HT-29 (cell line): ENCODE measurements around the gene KCNIP4. TPM values are rescaled to one million over a fixed set of nuclear protein-coding genes. Genes with fewer than 3 reads are reported as not detected.
"Not testable (repeated sequence)": the region's sequence is repeated elsewhere in the genome, so short reads cannot be mapped to it uniquely, and the experiment has no call there.

Experiments used
- DNase-seq: peaks from one replicate; pipeline ENCODE4 v3.0.0-alpha.2; 2015; ENCODE audit warnings: low spot score
- total RNA-seq: library from RNA; depleted of rRNA; stranded (reverse); fragments of >200 nt; shearing (Covaris generic); gene quantifications from 2 replicates; pipeline ENCODE4 v1.2.3, GENCODE V29; 2014

Gene KCNIP4
- total RNA-seq, 1 experiment from 2014 or later = not detected

DNA sequence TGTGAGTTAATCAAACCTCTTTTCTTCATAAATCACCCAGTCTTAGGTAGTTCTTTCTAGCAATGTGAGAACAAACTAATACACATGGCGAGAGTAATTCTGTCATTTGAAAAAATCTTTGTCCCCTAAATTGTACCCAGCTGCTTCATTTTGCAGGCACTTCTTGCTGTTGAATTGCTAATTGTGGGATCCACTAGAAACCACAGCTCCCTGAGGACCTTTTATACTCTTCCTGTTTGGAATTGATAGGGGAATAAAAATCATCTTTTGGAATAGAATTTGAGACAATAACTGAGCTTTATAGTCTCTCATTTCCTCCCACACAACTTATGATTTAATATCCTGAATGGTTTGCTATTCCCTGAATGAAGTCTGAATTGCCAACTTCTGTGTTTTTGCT is 1078.1 kb downstream of the KCNIP4 start:
- no peak for DNase-seq

DNA sequence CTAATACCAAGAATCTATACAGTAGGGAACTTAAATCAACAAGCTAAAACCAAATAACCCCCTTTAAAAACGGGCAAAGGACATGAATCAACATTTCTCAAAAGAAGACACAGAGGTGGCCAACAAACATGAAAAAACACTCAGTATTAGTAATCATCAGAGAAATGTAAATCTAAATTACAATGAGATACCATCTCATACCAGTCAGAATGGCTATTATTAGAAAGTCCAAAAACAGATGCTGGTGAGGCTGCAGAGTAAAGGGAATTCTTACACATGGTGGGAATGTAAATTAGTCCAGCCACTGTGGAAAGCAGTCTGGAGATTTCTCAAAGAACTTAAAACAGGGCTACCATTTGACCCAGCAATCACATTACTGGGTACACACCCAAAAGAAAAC is 1080.5 kb downstream of the KCNIP4 start:
- DNase-seq = no peak

DNA sequence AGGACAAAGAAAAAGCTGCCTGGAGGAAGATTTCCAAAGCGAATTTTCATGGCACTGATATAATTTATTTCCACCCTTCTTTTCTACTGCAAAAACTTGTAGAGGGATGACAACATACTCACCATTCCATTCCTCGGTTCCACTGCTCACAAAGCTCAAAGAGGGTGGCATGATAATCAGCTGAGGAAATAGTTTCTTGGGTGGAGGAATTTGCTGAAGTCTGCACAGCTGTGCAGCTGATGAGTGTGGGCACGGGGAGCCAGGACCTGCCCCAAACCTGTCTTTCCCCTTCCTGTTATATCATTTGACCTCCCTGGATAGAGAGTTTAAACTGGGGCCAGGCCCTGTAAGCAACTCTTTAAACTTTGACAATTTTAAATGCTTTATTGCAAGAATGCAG is 1087.7 kb downstream of the KCNIP4 start:
- DNase-seq = no peak

DNA sequence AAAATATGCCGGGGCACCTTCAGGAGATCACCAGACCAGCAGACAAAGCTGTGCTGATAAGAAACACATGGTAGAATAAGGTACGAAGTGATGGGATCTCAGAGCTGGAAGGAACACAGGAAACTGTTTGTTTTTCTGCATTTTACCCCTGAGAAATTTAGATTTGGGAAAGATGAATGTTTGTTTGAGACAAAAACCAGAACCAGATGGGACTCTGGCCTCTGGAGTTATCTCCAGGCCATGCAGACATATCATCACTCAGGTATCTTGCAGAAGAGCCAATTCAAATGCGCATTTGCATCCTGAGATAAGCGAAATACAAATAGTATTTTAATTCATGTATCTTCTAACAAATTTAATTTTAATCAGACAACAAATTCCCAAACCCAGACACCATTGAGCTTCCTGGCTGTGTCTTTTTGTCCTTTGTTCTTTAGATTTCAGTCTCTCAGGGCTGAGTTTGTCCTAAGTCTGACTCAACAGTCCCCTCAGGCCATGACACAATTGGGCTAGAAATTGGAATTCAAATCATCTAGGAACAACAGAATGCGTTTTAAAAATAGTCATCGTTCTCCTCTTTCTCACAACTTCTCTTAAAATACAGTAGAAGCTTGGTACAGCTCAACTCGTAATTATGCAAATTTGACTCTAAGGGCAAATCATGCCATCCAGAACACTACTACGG is 1089.3 kb downstream of the KCNIP4 start:
- no peak for DNase-seq

DNA sequence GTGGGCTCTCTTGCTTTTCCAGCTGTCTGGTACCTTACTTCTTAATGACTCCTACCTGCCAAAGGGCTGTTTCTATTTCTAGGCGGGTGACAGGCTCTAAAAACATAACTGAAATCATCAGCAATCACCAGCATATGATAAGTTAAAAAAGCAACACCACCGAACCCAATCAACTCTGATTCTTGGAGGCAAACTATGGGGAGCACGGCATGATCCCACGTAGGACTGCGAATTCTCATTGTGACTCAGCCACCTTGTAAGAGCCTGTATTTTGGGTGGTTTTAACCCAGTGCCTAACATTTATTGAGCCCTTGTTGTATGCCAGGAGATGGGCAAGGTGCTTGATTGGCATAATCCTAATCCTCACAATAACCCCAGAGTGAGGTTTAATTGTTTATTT is 1091.5 kb downstream of the KCNIP4 start:
- DNase-seq = no peak

DNA sequence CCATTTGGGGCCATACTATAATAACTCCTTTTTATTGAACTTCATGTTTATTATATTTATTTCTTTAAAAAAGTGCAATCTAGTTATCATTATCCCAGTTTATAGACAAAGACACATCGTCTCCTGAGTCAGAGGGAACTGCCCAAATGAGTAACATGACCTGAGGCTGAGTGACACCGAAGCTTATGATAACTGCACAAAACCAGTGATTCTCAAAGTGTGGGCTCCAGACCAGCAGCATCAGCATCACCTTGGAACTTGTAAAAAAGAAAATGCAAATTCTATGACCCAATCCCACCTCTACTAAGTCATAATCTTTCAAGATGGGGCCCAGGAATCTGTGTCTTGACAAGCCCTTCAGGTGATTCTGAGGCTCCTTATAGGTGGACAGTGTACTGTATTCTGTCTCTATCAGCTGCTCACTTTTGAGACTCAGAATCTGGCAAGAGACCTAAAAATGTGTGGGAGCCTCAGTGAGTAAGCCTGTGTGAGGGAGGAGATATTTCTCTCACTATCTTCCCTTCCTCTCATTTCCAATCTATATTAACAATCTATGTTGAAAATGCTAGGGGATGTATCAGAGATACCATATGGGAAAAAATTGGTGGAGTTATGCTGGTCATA is 1101.3 kb downstream of the KCNIP4 start:
- no peak for DNase-seq

DNA sequence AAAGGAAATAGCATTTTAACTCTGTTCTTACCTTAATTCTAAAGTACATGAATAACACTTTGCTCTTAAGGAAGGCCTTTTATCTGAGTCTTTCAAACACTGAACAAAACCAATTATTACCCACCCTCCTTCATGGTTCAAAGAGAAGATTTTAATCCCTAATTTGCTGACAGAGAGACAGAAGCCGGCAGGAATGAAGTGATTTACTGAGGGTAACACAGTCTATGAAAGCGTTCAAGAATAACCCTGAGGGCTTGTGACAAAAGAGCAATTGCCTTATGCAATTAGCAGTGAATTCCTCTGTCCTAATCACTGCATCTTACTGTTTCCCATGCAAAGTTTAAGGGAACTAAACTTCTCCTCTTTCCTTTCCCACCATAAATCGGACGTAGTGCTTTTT is 1104.3 kb downstream of the KCNIP4 start:
- DNase-seq = no peak

DNA sequence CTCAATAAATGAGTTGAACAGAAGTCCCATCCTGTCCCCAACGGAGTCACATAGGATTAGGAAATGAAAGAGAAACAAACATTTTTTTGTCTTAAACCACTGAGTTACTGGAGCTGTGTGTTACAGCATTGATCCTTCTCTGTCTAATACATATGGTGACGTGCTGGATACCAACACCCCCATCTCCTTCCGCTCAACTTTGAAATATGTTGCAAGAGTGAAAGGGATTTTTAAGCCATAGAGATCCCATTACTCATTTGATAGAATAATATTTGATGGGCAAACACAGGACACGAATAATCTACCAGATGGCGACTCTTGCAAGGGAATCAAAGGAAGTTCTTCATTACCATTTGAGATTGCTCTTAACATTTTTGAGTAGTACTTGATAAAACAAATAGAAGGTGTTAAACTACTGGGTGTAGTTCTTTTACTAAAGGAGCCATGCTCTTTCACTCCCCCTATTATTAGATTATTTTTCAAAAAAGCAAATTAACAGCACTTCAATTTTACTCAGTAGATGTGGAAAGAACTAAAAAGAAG is 1107.9 kb downstream of the KCNIP4 start:
- DNase-seq = no peak

DNA sequence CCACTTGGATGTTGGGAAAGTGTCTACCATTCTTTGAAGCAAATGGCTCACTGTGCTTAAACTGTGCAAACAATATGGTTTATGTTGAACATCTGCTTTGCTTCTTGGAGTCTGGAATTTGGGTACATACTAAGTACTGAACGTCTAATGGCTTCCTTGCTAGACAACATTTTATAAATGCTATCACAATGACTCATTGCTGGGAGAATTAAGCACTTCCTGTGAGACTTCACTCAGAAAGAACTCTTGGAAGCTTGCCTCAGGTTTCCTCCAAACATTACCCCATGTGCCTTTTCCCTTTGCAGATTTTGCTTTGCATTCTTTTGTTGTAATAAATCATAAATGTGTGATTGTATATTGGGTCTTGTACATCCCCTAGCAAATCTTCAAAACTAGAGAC is 1108.6 kb downstream of the KCNIP4 start:
- DNase-seq = peak; percentile 19

DNA sequence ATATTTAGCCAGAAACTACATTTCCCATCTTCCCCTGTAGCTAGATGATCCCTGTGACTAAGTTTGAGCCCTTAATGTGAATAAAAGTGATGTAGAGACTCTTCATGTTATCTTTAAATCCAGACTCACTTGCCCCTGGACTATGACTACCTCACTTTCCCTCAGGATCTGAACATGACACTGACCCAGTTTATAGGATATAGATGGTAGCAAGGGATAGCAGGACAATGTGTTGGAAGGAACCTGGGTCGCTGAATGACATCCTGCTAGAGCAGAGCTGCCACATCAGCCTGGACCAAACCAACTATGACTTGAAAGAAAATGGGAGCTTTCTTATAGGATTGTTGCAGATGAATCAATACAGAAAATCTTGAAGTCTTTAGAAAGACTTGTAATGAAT is 1110.1 kb downstream of the KCNIP4 start:
- DNase-seq = no peak

DNA sequence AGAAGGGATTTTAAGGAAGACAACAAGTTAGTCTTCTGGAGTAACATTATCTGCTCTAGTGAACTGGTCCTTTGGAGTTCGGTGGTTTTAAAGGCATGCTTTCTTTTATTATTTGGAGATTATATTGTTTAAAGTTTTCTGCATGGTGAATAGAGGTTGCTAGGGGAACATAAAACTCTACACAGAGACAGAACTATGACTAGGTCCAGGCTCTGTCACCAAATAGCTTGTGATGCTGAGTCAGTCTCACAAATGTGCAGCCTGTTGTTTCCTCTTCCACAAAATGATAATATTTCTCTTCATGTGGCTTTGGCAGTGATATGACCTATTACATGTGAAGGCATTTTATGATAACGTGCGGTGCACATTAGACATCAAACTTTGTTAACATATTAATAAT is 1115.7 kb downstream of the KCNIP4 start:
- DNase-seq = no peak

DNA sequence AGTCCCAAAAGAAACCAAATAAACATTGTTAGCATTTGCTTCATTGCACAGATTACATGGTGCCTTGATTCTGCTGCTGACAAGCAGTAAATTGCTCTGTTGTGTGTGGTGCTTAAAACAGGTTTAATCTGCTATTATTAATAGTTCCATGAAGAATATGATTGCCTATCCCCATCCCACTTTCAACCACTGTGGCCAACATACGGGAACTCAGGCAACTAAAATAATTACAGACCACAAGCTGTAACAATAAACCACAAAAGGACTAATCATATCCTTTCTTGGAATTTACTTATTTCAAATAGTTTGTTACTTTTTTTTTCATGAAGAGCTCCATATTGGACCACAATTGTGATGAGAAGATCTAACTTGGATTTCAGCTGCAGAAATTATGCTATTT is 1116.8 kb downstream of the KCNIP4 start:
- no peak for DNase-seq

DNA sequence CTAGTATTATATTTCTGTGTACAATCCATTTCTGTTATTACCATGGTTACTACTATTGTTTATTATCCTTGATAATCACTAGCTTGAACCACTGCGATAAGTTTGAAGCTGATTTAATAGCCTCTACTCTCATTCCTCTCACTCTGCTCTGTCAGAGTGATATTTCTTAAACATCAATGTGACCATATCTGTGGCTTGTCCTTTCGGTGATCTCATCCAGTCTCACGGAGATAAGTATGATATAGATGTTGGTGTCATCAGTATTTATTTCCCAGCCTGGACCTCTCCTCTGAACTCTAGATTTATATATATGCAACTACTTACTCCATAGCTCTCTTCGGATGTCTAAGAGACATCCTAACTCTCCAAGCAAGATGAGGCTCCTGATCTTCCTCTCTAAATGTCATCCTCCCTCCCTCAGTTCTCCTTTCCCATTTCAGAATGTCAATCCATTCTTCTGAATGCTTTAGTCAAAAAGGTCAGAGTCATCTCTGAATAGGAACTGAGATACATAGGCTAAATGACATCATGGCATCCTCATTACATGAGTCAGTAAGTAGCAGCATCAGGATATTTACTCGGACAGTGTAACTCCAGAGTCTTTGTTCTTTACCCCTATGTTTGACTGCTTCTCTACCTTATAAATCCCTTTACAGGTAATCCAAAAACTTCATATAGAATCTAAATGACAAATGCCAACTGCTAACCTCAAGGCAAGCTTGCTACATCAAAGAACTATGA is 1118.8 kb downstream of the KCNIP4 start:
- DNase-seq = no peak

DNA sequence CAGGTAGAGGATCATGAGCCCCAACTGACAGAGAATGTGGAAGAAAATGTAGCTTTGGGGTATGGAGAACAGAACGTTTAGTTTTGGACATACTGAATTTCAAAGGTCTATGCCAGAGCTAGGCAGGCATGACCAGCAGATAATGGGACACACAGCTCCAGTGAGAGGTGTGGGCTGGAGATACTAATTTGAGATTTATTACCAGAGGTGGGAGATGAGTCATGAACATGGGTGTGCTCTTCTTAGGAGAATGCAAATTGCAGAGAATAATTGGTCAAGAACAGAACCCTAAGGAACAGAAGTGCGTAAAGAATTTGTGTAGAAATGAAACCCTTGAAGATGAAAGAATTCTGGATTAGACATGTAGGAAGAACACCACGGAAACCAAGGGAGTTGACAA is 1123.1 kb downstream of the KCNIP4 start:
- DNase-seq = no peak

DNA sequence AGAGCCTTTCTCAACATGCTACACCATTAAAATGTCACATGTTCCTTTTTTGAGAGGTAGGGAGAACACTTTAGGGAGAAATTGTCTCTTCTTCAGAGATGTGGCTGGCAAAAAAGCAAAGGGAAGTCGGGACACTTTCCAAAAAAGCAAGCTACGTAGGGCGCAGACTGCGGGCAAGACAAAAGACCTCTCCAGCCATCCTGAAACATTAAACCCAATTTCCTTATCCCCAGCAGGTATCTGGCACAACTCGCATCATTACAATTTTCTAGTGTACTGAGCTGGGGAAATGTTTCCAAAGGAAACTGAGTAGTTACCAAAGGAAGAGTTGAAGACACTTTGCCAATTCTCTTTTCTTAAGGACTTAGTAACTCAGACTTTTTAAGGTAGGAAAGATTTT is 1132.3 kb downstream of the KCNIP4 start:
- DNase-seq = no peak

DNA sequence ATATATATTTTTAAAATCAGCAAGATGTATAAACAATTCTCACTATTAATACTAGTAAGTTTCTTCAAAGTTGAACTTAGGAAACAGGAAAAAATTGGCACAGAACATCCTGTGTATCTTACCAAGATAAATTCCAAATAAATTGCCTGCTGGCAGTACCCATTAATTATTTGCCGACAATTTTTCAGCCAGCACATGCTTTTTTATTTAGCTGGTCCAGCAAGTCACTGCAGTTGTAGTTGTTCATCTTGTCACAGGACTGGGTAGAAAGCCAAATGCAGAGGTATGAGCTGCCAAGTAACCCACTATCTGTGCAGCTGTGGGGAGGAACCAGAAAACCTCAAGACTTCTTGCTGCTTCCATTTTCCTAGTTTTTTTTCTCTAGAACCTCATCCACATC is 1134.9 kb downstream of the KCNIP4 start:
- DNase-seq = no peak

DNA sequence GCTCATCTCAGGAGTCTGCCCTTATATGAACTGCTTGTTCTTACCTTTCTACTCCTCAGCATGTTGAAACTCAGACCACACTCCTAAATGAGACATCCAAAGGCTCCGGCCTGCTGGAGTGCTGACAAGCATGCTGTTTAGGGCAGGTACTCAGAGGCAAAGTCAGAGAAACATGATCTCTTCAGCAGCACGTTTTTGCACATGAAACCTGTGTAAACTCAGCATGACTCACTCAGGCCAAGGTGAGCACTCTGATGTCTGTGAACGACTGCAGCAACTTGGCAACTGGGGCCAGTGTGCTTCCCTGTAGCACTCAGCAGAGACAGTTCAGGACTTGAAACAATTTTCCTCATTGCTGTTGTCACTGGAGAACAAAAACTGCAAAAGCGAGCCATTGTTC is 1138.8 kb downstream of the KCNIP4 start:
- no peak for DNase-seq

DNA sequence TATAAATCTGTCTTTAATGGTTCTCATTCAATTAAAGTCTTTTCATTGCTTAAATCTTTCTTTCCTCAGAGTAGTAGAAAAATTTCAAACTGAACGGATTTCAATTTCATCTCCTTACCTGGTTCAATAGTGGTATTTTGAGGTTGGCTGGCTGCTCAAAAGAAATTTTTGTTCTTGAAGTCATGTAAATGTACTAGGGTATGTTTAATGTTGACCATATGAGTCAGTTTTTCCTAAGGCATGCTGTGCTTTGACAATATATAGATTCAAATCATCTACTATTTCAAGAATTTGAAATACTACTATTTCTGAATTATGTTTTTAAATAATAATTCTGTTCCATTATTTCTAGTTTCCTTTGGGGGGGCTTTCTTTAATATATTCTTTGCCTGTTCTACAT is 1142.9 kb downstream of the KCNIP4 start:
- no peak for DNase-seq

DNA sequence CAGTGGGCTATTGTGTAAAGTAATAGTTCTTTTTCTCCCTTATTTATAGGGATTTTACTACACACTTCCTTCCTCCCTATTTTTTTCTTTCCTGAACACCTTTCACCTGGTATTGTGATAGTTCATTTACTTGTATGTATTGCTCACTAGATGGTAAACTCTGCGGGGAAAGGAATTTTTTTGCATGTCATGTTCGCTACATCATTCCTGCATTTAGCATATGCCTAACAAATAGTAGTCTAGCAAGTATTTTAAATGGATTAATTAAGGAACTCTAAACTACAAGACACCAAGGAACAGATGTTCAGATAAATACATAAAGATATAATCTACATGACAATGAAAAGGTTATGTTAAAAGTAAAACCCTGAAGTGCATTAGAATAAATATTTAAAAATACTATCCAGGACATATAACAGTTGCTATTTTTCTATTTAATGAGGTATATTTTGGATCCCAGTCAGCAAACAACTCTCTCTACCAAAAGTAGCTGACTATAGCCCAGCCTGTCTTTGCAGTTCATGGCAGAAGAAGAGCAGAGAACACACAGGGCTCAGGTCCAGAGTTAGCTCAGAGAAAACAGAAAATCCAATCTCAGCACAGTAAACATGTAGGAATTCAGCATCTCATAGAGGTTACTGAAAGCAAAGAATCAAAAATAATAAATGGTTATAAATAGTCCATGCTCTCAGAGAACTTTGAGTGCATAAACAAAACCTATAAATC is 1160.5 kb downstream of the KCNIP4 start:
- DNase-seq = no peak

DNA sequence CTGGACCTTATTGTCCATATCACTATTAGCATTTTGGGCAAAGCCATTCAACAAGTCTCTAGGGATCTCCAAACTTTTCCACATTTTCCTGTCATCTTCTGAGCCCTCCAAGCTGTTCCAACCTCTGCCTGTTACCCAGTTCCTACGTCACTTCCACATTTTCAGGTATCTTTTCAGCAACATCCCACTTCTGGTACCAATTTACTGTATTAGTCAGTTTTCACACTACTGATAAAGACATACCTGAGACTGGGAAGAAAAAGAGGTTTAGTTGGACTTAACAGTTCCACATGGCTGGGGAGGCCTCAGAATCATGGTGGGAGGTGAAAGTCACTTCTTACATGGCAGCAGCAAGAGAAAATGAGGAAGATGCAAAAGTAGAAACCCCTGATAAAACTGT is 1165.4 kb downstream of the KCNIP4 start:
- DNase-seq = not testable (repeated sequence)

DNA sequence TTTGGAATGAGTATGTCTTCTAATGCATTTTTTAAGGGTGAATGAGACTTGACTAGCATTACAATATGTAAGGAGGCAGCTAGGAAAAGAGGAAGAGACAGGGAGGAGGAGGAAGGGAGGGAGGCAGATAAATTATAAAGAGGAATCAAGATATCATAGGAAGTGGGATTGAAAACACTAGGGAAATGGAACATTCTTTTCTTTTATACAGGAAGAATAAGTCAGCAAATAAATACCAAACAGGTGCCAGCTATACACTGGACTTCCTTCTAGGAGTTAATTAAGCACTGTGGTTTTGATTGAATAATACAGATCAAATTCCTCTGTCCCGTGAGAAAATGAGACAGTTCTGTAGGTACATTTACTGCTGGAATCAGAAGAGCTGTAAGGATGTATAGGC is 1169.7 kb downstream of the KCNIP4 start:
- no peak for DNase-seq
